GM10266 (cell line): ENCODE results near the gene MED19.
"Not testable (repeated sequence)": the region's sequence is repeated elsewhere in the genome, so short reads cannot be mapped to it uniquely, and the experiment has no call there.

Source experiments
- DNase-seq: peaks from one replicate; pipeline ENCODE4 v3.0.0; 2012; ENCODE audit errors: extremely low spot score
- CTCF ChIP-seq: IDR thresholded peaks from 2 replicates; pipeline ENCODE4 v1.5.1; 2012; ENCODE audit warnings: mild to moderate bottlenecking, low read depth; ENCODE audit not compliant: control insufficient read depth, insufficient read depth; ENCODE audit errors: missing control alignments

Gene MED19

GRCh38 chr11:57704932-57705331, 7.1 kb downstream of the MED19 start:
- no peak for TF ChIP-seq CTCF
- no peak for DNase-seq

GRCh38 chr11:57703341-57703740, 8.7 kb downstream of the MED19 start:
- no peak for DNase-seq
- TF ChIP-seq CTCF: no peak

GRCh38 chr11:57700425-57700824, 11.6 kb downstream of the MED19 start:
- no peak for DNase-seq
- no peak for TF ChIP-seq CTCF

GRCh38 chr11:57699813-57700212, 12.2 kb downstream of the MED19 start:
- DNase-seq: no peak
- no peak for TF ChIP-seq CTCF

GRCh38 chr11:57698843-57699365, 13.1 kb downstream of the MED19 start:
- no peak for DNase-seq
- no peak for TF ChIP-seq CTCF

- DNase-seq: not testable (repeated sequence)
These were observed 21.5 kb downstream of the MED19 start for GRCh38 chr11:57690474-57690873.

GRCh38 chr11:57681168-57681567, 30.8 kb downstream of the MED19 start:
- no peak for TF ChIP-seq CTCF
- DNase-seq: no peak

- TF ChIP-seq CTCF: no peak
- no peak for DNase-seq
These were observed 31.5 kb downstream of the MED19 start for GRCh38 chr11:57680552-57680874.
